Breast epithelium (tissue), 4 donors: ENCODE data around the gene CTNND2. TPM values are rescaled to one million over a fixed set of nuclear protein-coding genes. Genes with fewer than 3 reads are reported as not detected.

ENCODE experiments used
- DNase-seq, 2 donors: peaks; one replicate each; pipeline ENCODE4 v3.0.0-alpha.2; 2019; ENCODE audit warnings: low spot score in 2 of 2
- H3K27ac ChIP-seq, 2 donors: fragments of 200-600 bp; sonication (generic) in 1 of 2; one replicate each; pipeline ENCODE4 v1.5.1; 2016 to 2019; ENCODE audit warnings: mild to moderate bottlenecking in 1 of 2
- H3K27me3 ChIP-seq, 2 donors: fragments of 200-600 bp; sonication (generic) in 1 of 2; one replicate each; pipeline versions ENCODE4 v1.5.1 to v1.6.0; 2017 to 2019; ENCODE audit warnings: control low read depth in 1 of 2, mild to moderate bottlenecking in 1 of 2
- H3K36me3 ChIP-seq: fragments of 200-600 bp; one replicate; pipeline ENCODE4 v1.5.1; 2019
- H3K4me1 ChIP-seq, 2 donors: fragments of 200-600 bp; sonication (generic); one replicate each; pipeline ENCODE4 v1.5.1; 2016 to 2019; ENCODE audit warnings: control low read depth in 1 of 2
- H3K4me3 ChIP-seq, 3 donors: fragments of 200-600 bp; sonication (generic); 1 replicate in 2 of 3; 2 replicates in 1 of 3; pipeline ENCODE4 v1.5.1; 2016 to 2019; ENCODE audit warnings: mild to moderate bottlenecking in 3 of 3, moderate library complexity in 2 of 3
- H3K9me3 ChIP-seq, 2 donors: fragments of 200-600 bp; sonication (generic) in 1 of 2; one replicate each; pipeline ENCODE4 v1.5.1; 2016 to 2019; ENCODE audit warnings: control low read depth in 1 of 2
- CTCF ChIP-seq, 3 donors: fragments of 450-650 bp; IDR thresholded peaks; one replicate each; pipeline ENCODE4 v1.5.1; 2016 to 2017; ENCODE audit warnings: antibody characterized with exemption in 3 of 3, mild to moderate bottlenecking in 3 of 3, moderate library complexity in 3 of 3
- POLR2A ChIP-seq: fragments of 450-650 bp; IDR thresholded peaks from one replicate; pipeline ENCODE4 v1.6.1; 2016; ENCODE audit warnings: antibody characterized with exemption, mild to moderate bottlenecking, moderate library complexity
- POLR2AphosphoS5 ChIP-seq, 3 donors: sonication (generic); formaldehyde crosslinking; IDR thresholded peaks; one replicate each; pipeline ENCODE4 v1.6.1; 2017; ENCODE audit warnings: antibody characterized with exemption in 3 of 3
- intact Hi-C: fragments of 100-400 bp; cut with DNase I; formaldehyde crosslinking; loops from one replicate; pipeline ENCODE4 v1.15.1; 2023; ENCODE audit warnings: low total_unique reads
- total RNA-seq, 3 donors: library from RNA; depleted of rRNA; stranded (reverse); fragments of >200 nt; gene quantifications; one replicate each; pipeline ENCODE4 v1.1.0, GENCODE V29; 2016

CTNND2 gene
- total RNA-seq, 3 donors from 2014 or later = 3.3 to 6.0 TPM; not detected in 1

DNA sequence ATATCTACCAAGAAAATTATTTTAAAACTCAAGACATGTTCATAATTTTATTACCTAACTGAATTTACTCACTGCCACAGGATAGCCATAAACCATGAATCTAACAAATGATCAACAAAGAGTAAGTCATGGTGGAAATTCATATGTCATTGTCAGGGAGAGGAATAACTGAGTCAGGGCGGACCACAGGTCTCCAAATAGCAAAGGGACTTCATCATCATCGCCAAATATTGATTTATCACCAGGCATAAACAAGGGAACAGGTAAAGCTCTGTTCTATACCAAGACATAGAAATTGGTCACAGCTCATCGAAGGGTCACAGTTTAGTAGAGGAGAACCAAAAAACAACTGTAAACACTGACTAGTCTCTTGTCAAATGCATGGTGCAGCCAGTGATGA lies 94.8 kb downstream of the CTNND2 start:
- intact Hi-C loops = no loop called here
- DNase-seq = no peak
- Histone ChIP-seq H3K27ac (no peak overlapping the region), H3K36me3 (no peaks in the 10 kb centered on the region), H3K27me3 (no peaks in the 10 kb centered on the region), H3K4me1 (no peaks in the 10 kb centered on the region), H3K4me3 (no peak overlapping the region), H3K9me3 (no peaks in the 10 kb centered on the region)
- TF ChIP-seq POLR2A (no peak), CTCF (IDR thresholded peaks at IDR 0.05) (no peak), POLR2AphosphoS5 (IDR thresholded peaks at IDR 0.05) (no peak)

DNA sequence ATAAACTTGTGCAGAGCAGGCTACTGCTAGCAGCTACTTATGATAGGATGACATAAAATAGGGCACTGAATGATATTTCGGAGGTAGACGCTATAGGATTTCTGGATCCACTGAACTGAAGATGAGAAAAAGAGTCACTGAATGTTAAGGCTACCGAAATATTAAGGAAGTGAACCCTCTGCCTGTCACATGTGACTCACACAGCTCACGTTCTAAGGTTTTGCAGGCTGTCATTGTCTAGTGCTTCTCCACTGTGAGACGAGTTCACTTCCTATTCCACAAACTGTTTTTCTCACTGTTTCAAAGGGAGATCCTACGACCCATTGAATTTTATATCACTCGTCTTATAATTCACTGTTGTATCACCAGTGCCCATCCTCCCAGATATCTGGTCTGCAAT lies 100.8 kb downstream of the CTNND2 start:
- H3K4me1 ChIP-seq = no peaks in the 10 kb centered on the region
- H3K4me3 ChIP-seq = no peak overlapping the region
- intact Hi-C loops = no loop called here
- no peaks in the 10 kb centered on the region for H3K9me3 ChIP-seq
- H3K27me3 ChIP-seq = no peaks in the 10 kb centered on the region
- DNase-seq = no peak
- H3K36me3 ChIP-seq = no peaks in the 10 kb centered on the region
- no peak for TF ChIP-seq POLR2AphosphoS5 (IDR thresholded peaks at IDR 0.05)
- no peak overlapping the region for H3K27ac ChIP-seq

- intact Hi-C loops = no loop called here
- Histone ChIP-seq H3K27me3 (no peaks in the 10 kb centered on the region), H3K27ac (no peak overlapping the region), H3K4me3 (no peak overlapping the region), H3K36me3 (no peaks in the 10 kb centered on the region), H3K4me1 (no peaks in the 10 kb centered on the region), H3K9me3 (no peaks in the 10 kb centered on the region)
- no peak for DNase-seq
- TF ChIP-seq POLR2AphosphoS5 (IDR thresholded peaks at IDR 0.05) = no peak
- TF ChIP-seq POLR2A = no peak
These were observed 103.2 kb downstream of the CTNND2 start for GRCh38 chr5:11801061-11801460.

DNA sequence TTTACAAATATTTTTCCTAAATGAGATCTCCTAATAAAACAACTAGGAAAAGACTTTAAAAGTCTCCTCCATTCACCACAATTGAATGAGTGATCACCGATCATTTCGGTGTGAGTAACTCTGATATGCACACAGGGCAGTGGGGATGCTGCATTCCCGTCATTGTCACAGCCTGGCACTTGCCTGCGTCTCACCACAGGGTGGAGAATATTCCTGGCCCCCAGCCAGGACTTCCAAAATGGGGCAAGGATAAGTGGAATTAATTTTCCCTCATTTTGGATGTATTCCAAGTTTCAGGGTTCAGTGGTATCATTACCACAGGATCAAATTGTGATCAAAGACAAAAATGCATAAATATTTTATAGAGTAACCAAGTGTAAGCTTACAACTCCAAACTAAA lies 107.1 kb downstream of the CTNND2 start:
- no peak for TF ChIP-seq POLR2AphosphoS5 (IDR thresholded peaks at IDR 0.05)
- TF ChIP-seq POLR2A = no peak
- TF ChIP-seq CTCF (IDR thresholded peaks at IDR 0.05) = no peak
- no peak for DNase-seq
- intact Hi-C loops = no loop called here
- H3K27me3 ChIP-seq = no peaks in the 10 kb centered on the region
- H3K9me3 ChIP-seq = no peaks in the 10 kb centered on the region
- H3K36me3 ChIP-seq = no peaks in the 10 kb centered on the region
- H3K4me1 ChIP-seq = no peaks in the 10 kb centered on the region
- no peak overlapping the region for H3K27ac ChIP-seq
- H3K4me3 ChIP-seq = no peak overlapping the region

GRCh38 chr5:11793396-11793795 lies 110.8 kb downstream of the CTNND2 start:
- Histone ChIP-seq H3K36me3 (no peaks in the 10 kb centered on the region), H3K27me3 (no peaks in the 10 kb centered on the region), H3K27ac (no peak overlapping the region), H3K4me1 (no peaks in the 10 kb centered on the region), H3K9me3 (no peaks in the 10 kb centered on the region), H3K4me3 (no peak overlapping the region)
- no peak for DNase-seq
- TF ChIP-seq POLR2A = no peak
- no peak for TF ChIP-seq POLR2AphosphoS5 (IDR thresholded peaks at IDR 0.05)
- no peak for TF ChIP-seq CTCF (IDR thresholded peaks at IDR 0.05)
- intact Hi-C loops = no loop called here

DNA sequence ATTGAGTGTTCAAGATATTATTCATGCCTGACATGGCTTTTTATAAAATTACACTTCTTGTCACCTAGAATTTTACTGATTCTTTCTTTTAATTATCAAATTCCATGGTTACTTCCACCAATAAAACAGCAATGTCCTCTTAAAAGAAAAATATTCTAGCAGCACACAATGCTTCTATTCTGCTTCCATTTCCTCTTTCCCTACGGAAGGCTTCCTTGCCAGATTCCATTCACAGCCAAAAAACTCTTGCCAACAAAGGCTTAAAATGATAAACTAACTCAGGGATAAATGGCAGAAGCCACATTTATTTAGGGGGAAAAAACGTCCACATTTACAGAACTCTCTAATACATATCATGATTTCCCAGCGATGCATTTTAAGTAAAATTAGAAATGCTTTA lies 111.6 kb downstream of the CTNND2 start:
- H3K27me3 ChIP-seq = no peaks in the 10 kb centered on the region
- no peaks in the 10 kb centered on the region for H3K9me3 ChIP-seq
- no peaks in the 10 kb centered on the region for H3K36me3 ChIP-seq
- H3K27ac ChIP-seq = no peak overlapping the region
- H3K4me1 ChIP-seq = no peaks in the 10 kb centered on the region
- DNase-seq = no peak
- intact Hi-C loops = no loop called here
- TF ChIP-seq CTCF (IDR thresholded peaks at IDR 0.05) (no peak), POLR2A (no peak), POLR2AphosphoS5 (IDR thresholded peaks at IDR 0.05) (no peak)
- H3K4me3 ChIP-seq = no peak overlapping the region
